HEK293 (cell line): Measurements from ENCODE around the gene ART1.

ENCODE experiments used
- CTCF ChIA-PET: fragments of 350-600 bp; formaldehyde crosslinking; extraction: SDS; loops from one replicate; lab custom pipeline; 2021; ENCODE audit warnings: antibody characterized with exemption; lab: Yijun Ruan, JAX
- POLR2A ChIA-PET: fragments of 300-600 bp; formaldehyde crosslinking; extraction: SDS; loops from one replicate; lab custom pipeline; 2020; ENCODE audit warnings: antibody characterized with exemption, inconsistent platforms; lab: Yijun Ruan, JAX
- H3K27ac ChIP-seq: fragments of 200-500 bp; sonication (Bioruptor generic); 2 replicates; pipeline ENCODE4 v1.5.1; 2014; ENCODE audit warnings: low read depth, low read length, control low read depth, inconsistent platforms; ENCODE audit errors: extremely low read depth
- H3K36me3 ChIP-seq, 2 experiments: fragments of 200-500 bp in 1 of 2; sonication (Bioruptor generic) in 1 of 2; 1 replicate in 1 of 2; 2 replicates in 1 of 2; pipeline ENCODE4 v1.5.1; 2014 to 2017; ENCODE audit warnings: inconsistent platforms in 2 of 2, low read length in 2 of 2; ENCODE audit not compliant: control insufficient read depth in 2 of 2, insufficient read depth in 1 of 2
- H3K4me1 ChIP-seq: fragments of 200-500 bp; sonication (Bioruptor generic); 2 replicates; pipeline ENCODE4 v1.5.1; 2014; ENCODE audit warnings: mild to moderate bottlenecking, low read length, inconsistent platforms; ENCODE audit not compliant: control insufficient read depth, insufficient read depth
- H3K4me3 ChIP-seq: 2 replicates; pipeline ENCODE4 v1.5.1; 2011; ENCODE audit warnings: low read depth, mild to moderate bottlenecking, control low read depth, low read length, moderate library complexity
- H3K9me3 ChIP-seq: fragments of 200-500 bp; sonication (Bioruptor generic); 2 replicates; pipeline ENCODE4 v1.5.1; 2014; ENCODE audit warnings: low read depth, low read length, inconsistent platforms; ENCODE audit not compliant: control insufficient read depth, insufficient read depth
- FEZF1 ChIP-seq: fragments of 450-650 bp; formaldehyde crosslinking; IDR thresholded peaks from 2 replicates; pipeline ENCODE4 v1.5.1; 2016; ENCODE audit warnings: missing biosample characterization, missing genetic modification characterization
- GFI1B ChIP-seq: fragments of 450-650 bp; formaldehyde crosslinking; IDR thresholded peaks from 2 replicates; pipeline ENCODE4 v1.5.1; 2016; ENCODE audit warnings: missing biosample characterization, missing genetic modification characterization
- GLI2 ChIP-seq: fragments of 450-650 bp; formaldehyde crosslinking; IDR thresholded peaks from 2 replicates; pipeline ENCODE4; 2017; ENCODE audit warnings: missing biosample characterization, missing genetic modification characterization, low read depth, borderline replicate concordance
- MYNN ChIP-seq: fragments of 450-650 bp; formaldehyde crosslinking; IDR thresholded peaks from 2 replicates; pipeline ENCODE4 v1.5.1; 2016; ENCODE audit warnings: missing biosample characterization, missing genetic modification characterization, borderline replicate concordance
- PRDM1 ChIP-seq: fragments of 450-650 bp; formaldehyde crosslinking; IDR thresholded peaks from 2 replicates; pipeline ENCODE4; 2016; ENCODE audit warnings: missing biosample characterization, missing genetic modification characterization
- ZBTB17 ChIP-seq: fragments of 450-650 bp; formaldehyde crosslinking; IDR thresholded peaks from 2 replicates; pipeline ENCODE4 v1.5.1; 2016; ENCODE audit warnings: missing biosample characterization, missing genetic modification characterization
- ZBTB48 ChIP-seq: fragments of 450-650 bp; formaldehyde crosslinking; IDR thresholded peaks from 2 replicates; pipeline ENCODE4 v1.5.1; 2016; ENCODE audit warnings: missing biosample characterization, missing genetic modification characterization
- ZBTB6 ChIP-seq: fragments of 450-650 bp; formaldehyde crosslinking; IDR thresholded peaks from 2 replicates; pipeline ENCODE4 v1.5.1; 2017; ENCODE audit warnings: missing biosample characterization, missing genetic modification characterization
- ZNF2 ChIP-seq: fragments of 450-650 bp; formaldehyde crosslinking; IDR thresholded peaks from 2 replicates; pipeline ENCODE4 v1.5.1; 2016; ENCODE audit warnings: missing biosample characterization, missing genetic modification characterization
- ZNF280D ChIP-seq: fragments of 450-650 bp; formaldehyde crosslinking; IDR thresholded peaks from 2 replicates; pipeline ENCODE4 v1.5.1; 2016; ENCODE audit warnings: missing biosample characterization, missing genetic modification characterization
- ZNF311 ChIP-seq: fragments of 450-650 bp; formaldehyde crosslinking; IDR thresholded peaks from 2 replicates; pipeline ENCODE4 v1.5.1; 2017; ENCODE audit warnings: missing biosample characterization, missing genetic modification characterization, borderline replicate concordance
- ZNF366 ChIP-seq: fragments of 450-650 bp; formaldehyde crosslinking; conservative IDR thresholded peaks from 2 replicates; pipeline ENCODE4 v1.5.1; 2016; ENCODE audit warnings: missing biosample characterization, missing genetic modification characterization
- ZNF571 ChIP-seq: fragments of 450-650 bp; formaldehyde crosslinking; IDR thresholded peaks from 2 replicates; pipeline ENCODE4 v1.5.0; 2017; ENCODE audit warnings: missing biosample characterization, missing genetic modification characterization
- ZNF785 ChIP-seq: fragments of 450-650 bp; formaldehyde crosslinking; IDR thresholded peaks from 2 replicates; pipeline ENCODE4 v1.5.1; 2016; ENCODE audit warnings: missing biosample characterization, missing genetic modification characterization
- TF ChIP-seq, protein P1 (sequence below): fragments of 450-650 bp; formaldehyde crosslinking; IDR thresholded peaks from 2 replicates; pipeline ENCODE4 v1.5.1; 2016; ENCODE audit warnings: missing biosample characterization, missing genetic modification characterization

ART1 gene

DNA sequence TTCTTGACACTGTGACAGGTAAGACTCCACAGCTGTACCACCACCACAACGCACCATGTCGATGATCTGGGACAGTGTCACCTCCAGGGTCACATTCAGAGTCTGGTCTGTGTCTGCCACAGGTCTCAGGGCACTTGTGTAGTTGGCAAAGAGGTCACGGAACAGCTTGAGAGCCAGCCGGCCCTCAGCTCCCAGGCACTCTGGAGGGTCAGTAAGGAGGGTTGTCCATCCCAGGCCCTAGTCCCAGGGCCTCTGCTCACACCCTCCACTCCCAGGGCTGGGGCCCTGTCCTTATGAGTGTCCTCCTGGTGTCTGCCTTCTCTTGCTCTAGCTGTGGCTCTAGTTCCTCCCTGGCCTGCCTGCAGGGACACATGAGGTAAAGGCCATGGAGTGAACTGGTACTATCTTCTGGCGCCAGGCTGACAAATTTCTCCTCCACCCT lies 24.8 kb downstream of the ART1 start (continued):
- TF ChIP-seq ZNF280D, result no peak
- TF ChIP-seq GLI2 (tag by site-specific recombination), result no peak
- no peak for TF ChIP-seq ZNF785
- no peak for TF ChIP-seq ZNF2 (tag by site-specific recombination)
- TF ChIP-seq ZNF571, result no peak
- TF ChIP-seq, protein P1, sequence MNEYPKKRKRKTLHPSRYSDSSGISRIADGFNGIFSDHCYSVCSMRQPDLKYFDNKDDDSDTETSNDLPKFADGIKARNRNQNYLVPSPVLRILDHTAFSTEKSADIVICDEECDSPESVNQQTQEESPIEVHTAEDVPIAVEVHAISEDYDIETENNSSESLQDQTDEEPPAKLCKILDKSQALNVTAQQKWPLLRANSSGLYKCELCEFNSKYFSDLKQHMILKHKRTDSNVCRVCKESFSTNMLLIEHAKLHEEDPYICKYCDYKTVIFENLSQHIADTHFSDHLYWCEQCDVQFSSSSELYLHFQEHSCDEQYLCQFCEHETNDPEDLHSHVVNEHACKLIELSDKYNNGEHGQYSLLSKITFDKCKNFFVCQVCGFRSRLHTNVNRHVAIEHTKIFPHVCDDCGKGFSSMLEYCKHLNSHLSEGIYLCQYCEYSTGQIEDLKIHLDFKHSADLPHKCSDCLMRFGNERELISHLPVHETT (tag by site-specific recombination), result no peak
- TF ChIP-seq ZBTB48 (tag by site-specific recombination), result no peak
- TF ChIP-seq GFI1B (tag by site-specific recombination), result no peak
- TF ChIP-seq ZNF311 (tag by site-specific recombination), result no peak
- no peak for TF ChIP-seq MYNN (tag by site-specific recombination)

GRCh38 chr11:3671334-3672254 lies 26.7 kb downstream of the ART1 start, which contains the start of gene CHRNA10:
Gene CHRNA10, minus strand, starts transcription at chr11:3671384. Its CDS starts 72 bp downstream, at chr11:3671312.
- no peaks in the 10 kb centered on the region for H3K9me3 ChIP-seq
- POLR2A ChIA-PET, result no interaction called here
- no peak within 1 kb of the TSS for H3K4me3 ChIP-seq
- CTCF ChIA-PET, result no interaction called here
- H3K4me1 ChIP-seq, result no peaks in the 10 kb centered on the region
- peaks cover 7 to 93% of the 10 kb centered on the region in 2 experiments; a peak in 2 of 3 replicates for H3K36me3 ChIP-seq
- TF ChIP-seq FEZF1 (tag by site-specific recombination), result no peak
- TF ChIP-seq PRDM1, result peak; percentile 87; the same call in 1 of the 2 replicates
- TF ChIP-seq ZNF280D, result no peak
- TF ChIP-seq ZNF366 (tag by site-specific recombination), result peak; percentile 71
- TF ChIP-seq ZBTB6, result no peak
- TF ChIP-seq ZBTB17 (tag by site-specific recombination), result no peak
- no peak within 1 kb of the TSS for H3K27ac ChIP-seq
